ENCODE measurements around the gene UBE3B.

DNA sequence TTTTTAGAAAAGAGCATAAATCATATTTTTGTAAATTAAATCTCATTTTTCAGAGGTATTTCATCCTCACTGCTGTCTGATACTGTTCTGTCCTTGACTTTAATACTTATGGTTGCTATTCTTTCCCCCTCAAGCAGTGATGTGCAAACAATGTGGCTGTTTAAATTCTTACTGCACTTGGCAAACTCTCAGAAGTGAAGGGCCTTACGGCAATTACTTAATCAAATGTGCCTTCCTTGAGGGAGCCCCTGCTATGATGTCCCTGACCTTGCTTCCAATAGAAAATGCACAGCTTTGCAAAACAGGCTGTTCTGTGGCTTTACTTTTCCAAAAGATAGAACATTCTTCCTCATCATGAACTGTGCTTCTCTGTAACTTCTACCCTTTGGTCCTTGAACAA, 35.2 kb downstream of the UBE3B start:
- TF ChIP-seq, protein P1, sequence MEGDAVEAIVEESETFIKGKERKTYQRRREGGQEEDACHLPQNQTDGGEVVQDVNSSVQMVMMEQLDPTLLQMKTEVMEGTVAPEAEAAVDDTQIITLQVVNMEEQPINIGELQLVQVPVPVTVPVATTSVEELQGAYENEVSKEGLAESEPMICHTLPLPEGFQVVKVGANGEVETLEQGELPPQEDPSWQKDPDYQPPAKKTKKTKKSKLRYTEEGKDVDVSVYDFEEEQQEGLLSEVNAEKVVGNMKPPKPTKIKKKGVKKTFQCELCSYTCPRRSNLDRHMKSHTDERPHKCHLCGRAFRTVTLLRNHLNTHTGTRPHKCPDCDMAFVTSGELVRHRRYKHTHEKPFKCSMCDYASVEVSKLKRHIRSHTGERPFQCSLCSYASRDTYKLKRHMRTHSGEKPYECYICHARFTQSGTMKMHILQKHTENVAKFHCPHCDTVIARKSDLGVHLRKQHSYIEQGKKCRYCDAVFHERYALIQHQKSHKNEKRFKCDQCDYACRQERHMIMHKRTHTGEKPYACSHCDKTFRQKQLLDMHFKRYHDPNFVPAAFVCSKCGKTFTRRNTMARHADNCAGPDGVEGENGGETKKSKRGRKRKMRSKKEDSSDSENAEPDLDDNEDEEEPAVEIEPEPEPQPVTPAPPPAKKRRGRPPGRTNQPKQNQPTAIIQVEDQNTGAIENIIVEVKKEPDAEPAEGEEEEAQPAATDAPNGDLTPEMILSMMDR (IDR thresholded peaks at IDR 0.05): no peak
- no peak for TF ChIP-seq POLR2A (IDR thresholded peaks at IDR 0.05)
